Fibroblast of skin of left biceps (primary cell): ENCODE results near the gene PACS2.
"Not testable (repeated sequence)": the region's sequence is repeated elsewhere in the genome, so short reads cannot be mapped to it uniquely, and the experiment has no call there.

ENCODE experiments used
- DNase-seq, 2 experiments: peaks; one replicate each; pipeline ENCODE4 v3.0.0-alpha.2; 2013; ENCODE audit warnings: low read depth in 2 of 2

The PACS2 gene

GRCh38 chr14:105287249-105288102 is 27.1 kb upstream of the PACS2 start:
- DNase-seq = no peak

- not testable (repeated sequence) for DNase-seq
Observed at GRCh38 chr14:105288936-105289335, 25.6 kb upstream of the PACS2 start.

- DNase-seq = no peak
Observed at GRCh38 chr14:105290621-105291346, 23.8 kb upstream of the PACS2 start.

- no peak for DNase-seq
Observed at GRCh38 chr14:105292826-105293711, 21.5 kb upstream of the PACS2 start.

- no peak for DNase-seq
Observed at GRCh38 chr14:105294142-105294597, 20.4 kb upstream of the PACS2 start.

GRCh38 chr14:105297311-105297710 is 17.2 kb upstream of the PACS2 start:
- not testable (repeated sequence) for DNase-seq

- DNase-seq = no peak
Observed at GRCh38 chr14:105299654-105300541, 14.7 kb upstream of the PACS2 start.

- peak; percentile 68 to 76 for DNase-seq
Observed at GRCh38 chr14:105300542-105301102, 13.9 kb upstream of the PACS2 start, which contains the start of gene BRF1. BRF1 (minus strand) TSS chr14:105301001; CDS start chr14:105300629, 372 bp downstream.

GRCh38 chr14:105301103-105301914 is 13.2 kb upstream of the PACS2 start:
- peak; percentile 75 to 82 for DNase-seq

- DNase-seq = not testable (repeated sequence)
Observed at GRCh38 chr14:105301915-105302249, 12.7 kb upstream of the PACS2 start.

GRCh38 chr14:105303949-105304348 is 10.6 kb upstream of the PACS2 start:
- no peak for DNase-seq

- DNase-seq = no peak
Observed at GRCh38 chr14:105304565-105304964, 10.0 kb upstream of the PACS2 start.

- no peak for DNase-seq
Observed at GRCh38 chr14:105305345-105305744, 9.2 kb upstream of the PACS2 start.

GRCh38 chr14:105305791-105306190 is 8.8 kb upstream of the PACS2 start:
- DNase-seq = no peak

- DNase-seq = no peak
Observed at GRCh38 chr14:105307052-105307727, 7.4 kb upstream of the PACS2 start.

- DNase-seq = no peak
Observed at GRCh38 chr14:105309371-105309770, 5.2 kb upstream of the PACS2 start.

GRCh38 chr14:105311838-105312237 is 2.7 kb upstream of the PACS2 start:
- no peak for DNase-seq

- DNase-seq = no peak
Observed at GRCh38 chr14:105312973-105313372, 1.6 kb upstream of the PACS2 start.
